Neural cell (in vitro differentiated cells): ENCODE results near the gene PLEKHA7. TPM values are rescaled to one million over a fixed set of nuclear protein-coding genes. Genes with fewer than 3 reads are reported as not detected.

Experiments used
- H2AFZ ChIP-seq: fragments of 200-600, 300-800 bp; sonication (generic), shearing (Covaris generic); 2 replicates; pipeline ENCODE4 v1.6.0; 2014; ENCODE audit warnings: low read depth, mild to moderate bottlenecking, antibody characterized with exemption, low read length, moderate library complexity
- H3F3A ChIP-seq: fragments of 200-600 bp; shearing (Covaris generic); 2 replicates; pipeline ENCODE4 v1.6.1; 2016; ENCODE audit warnings: mild to moderate bottlenecking, moderate library complexity, mixed read lengths, antibody characterized with exemption, low read length; ENCODE audit not compliant: insufficient read depth, poor library complexity, severe bottlenecking
- H3K27ac ChIP-seq: fragments of 200-600, 300-800 bp; sonication (generic), shearing (Covaris generic); 2 replicates; pipeline ENCODE4 v1.5.1; 2014; ENCODE audit warnings: mild to moderate bottlenecking, low read length, moderate library complexity
- H3K27me3 ChIP-seq: fragments of 300-800, 200-600 bp; sonication (generic), shearing (Covaris generic); 2 replicates; pipeline ENCODE4 v1.6.0; 2014; ENCODE audit warnings: mild to moderate bottlenecking, low read depth, low read length, moderate library complexity; ENCODE audit not compliant: insufficient read depth
- H3K36me3 ChIP-seq: fragments of 300-800, 200-600 bp; sonication (generic), shearing (Covaris generic); 2 replicates; pipeline ENCODE4 v1.5.1; 2014; ENCODE audit warnings: mild to moderate bottlenecking, antibody characterized with exemption, low read length, moderate library complexity; ENCODE audit not compliant: insufficient read depth
- H3K4me2 ChIP-seq: fragments of 300-800, 200-600 bp; sonication (generic), shearing (Covaris generic); 2 replicates; pipeline ENCODE4 v1.6.0; 2014; ENCODE audit warnings: mild to moderate bottlenecking, low read length
- H3K4me3 ChIP-seq: fragments of 300-800, 200-600 bp; sonication (generic), shearing (Covaris generic); 2 replicates; pipeline ENCODE4 v1.5.1; 2014; ENCODE audit warnings: mild to moderate bottlenecking, low read length, moderate library complexity
- H3K79me2 ChIP-seq: fragments of 200-600 bp; shearing (Covaris generic); replicated peaks from 2 replicates; pipeline ENCODE4 v1.6.0; 2014; ENCODE audit warnings: mild to moderate bottlenecking, low read length, moderate library complexity; ENCODE audit not compliant: insufficient read depth
- H3K9ac ChIP-seq: fragments of 300-800, 200-600 bp; sonication (generic), shearing (Covaris generic); 2 replicates; pipeline ENCODE4 v1.6.1; 2016; ENCODE audit warnings: mild to moderate bottlenecking, low read length, mixed read lengths
- H3K9me2 ChIP-seq: fragments of 200-600 bp; shearing (Covaris generic); 2 replicates; pipeline ENCODE4 v1.6.1; 2016; ENCODE audit warnings: mild to moderate bottlenecking, low read length, mixed read lengths; ENCODE audit not compliant: insufficient read depth
- H3K9me3 ChIP-seq: fragments of 200-600, 300-800 bp; sonication (generic), shearing (Covaris generic); 2 replicates; pipeline ENCODE4 v1.6.1; 2016; ENCODE audit warnings: mild to moderate bottlenecking, mixed run types, low read length, moderate library complexity, mixed read lengths
- H4K20me1 ChIP-seq: fragments of 200-600 bp; shearing (Covaris generic); 2 replicates; pipeline ENCODE4 v1.6.1; 2016; ENCODE audit warnings: mild to moderate bottlenecking, mixed run types; ENCODE audit not compliant: insufficient read depth
- CTCF ChIP-seq: fragments of 450-650 bp; IDR thresholded peaks from 2 replicates; pipeline ENCODE4 v1.5.1; 2014; ENCODE audit warnings: antibody characterized with exemption, mild to moderate bottlenecking, moderate library complexity; ENCODE audit not compliant: poor library complexity, severe bottlenecking
- EP300 ChIP-seq: fragments of 450-650 bp; conservative IDR thresholded peaks from 2 replicates; pipeline ENCODE4 v1.6.1; 2014; ENCODE audit warnings: antibody characterized with exemption, mild to moderate bottlenecking, moderate library complexity; ENCODE audit not compliant: poor library complexity, severe bottlenecking
- EZH2 ChIP-seq: fragments of 200-600, 300-800 bp; shearing (Covaris generic), sonication (generic); IDR thresholded peaks from 2 replicates; pipeline ENCODE4 v1.6.1; 2014; ENCODE audit warnings: antibody characterized with exemption, low read length, borderline replicate concordance, mild to moderate bottlenecking; ENCODE audit not compliant: insufficient read depth, poor library complexity, severe bottlenecking
- MXI1 ChIP-seq: fragments of 450-650 bp; conservative IDR thresholded peaks from 2 replicates; pipeline ENCODE4 v1.6.1; 2014; ENCODE audit warnings: antibody characterized with exemption, mild to moderate bottlenecking; ENCODE audit not compliant: poor library complexity, severe bottlenecking
- POLR2AphosphoS5 ChIP-seq: IDR thresholded peaks from 2 replicates; pipeline ENCODE4 v1.6.1; 2012
- RAD21 ChIP-seq: fragments of 450-650 bp; conservative IDR thresholded peaks from 2 replicates; pipeline ENCODE4 v1.6.1; 2014; ENCODE audit warnings: antibody characterized with exemption, mild to moderate bottlenecking, moderate library complexity
- REST ChIP-seq: IDR thresholded peaks from 2 replicates; pipeline ENCODE4 v1.6.1; 2012; ENCODE audit warnings: borderline replicate concordance
- SMC3 ChIP-seq: fragments of 450-650 bp; conservative IDR thresholded peaks from 2 replicates; pipeline ENCODE4 v1.6.1; 2014; ENCODE audit warnings: antibody characterized with exemption, mild to moderate bottlenecking, moderate library complexity; ENCODE audit not compliant: poor library complexity
- TAF1 ChIP-seq: IDR thresholded peaks from 2 replicates; pipeline ENCODE4 v1.6.1; 2012; ENCODE audit warnings: low read depth
- polyA plus RNA-seq: library from polyadenylated mRNA; depleted of rRNA; stranded (reverse); fragments of >200 nt; gene quantifications from 2 replicates; pipeline ENCODE4 v1.2.3, GENCODE V29; 2014

Gene PLEKHA7
- polyA plus RNA-seq, 1 donor from 2014 or later, result 45.7 TPM

GRCh38 chr11:16883174-16883573, 131.0 kb downstream of the PLEKHA7 start:
- Histone ChIP-seq H3K27ac (no peak overlapping the region), H3K4me2 (no peak overlapping the region), H3K36me3 (no peaks in the 10 kb centered on the region), H3F3A (no peaks in the 10 kb centered on the region), H3K9ac (no peak overlapping the region), H3K4me3 (no peak overlapping the region), H3K27me3 (no peaks in the 10 kb centered on the region), H4K20me1 (no peaks in the 10 kb centered on the region), H2AFZ (no peak overlapping the region), H3K9me3 (no peaks in the 10 kb centered on the region), H3K79me2 (no peaks in the 10 kb centered on the region), H3K9me2 (no peaks in the 10 kb centered on the region)
- TF ChIP-seq REST (no peak), SMC3 (no peak), TAF1 (no peak), EZH2 (no peak), MXI1 (no peak), CTCF (no peak), POLR2AphosphoS5 (no peak), RAD21 (no peak), EP300 (no peak)

GRCh38 chr11:16881766-16882165, 132.4 kb downstream of the PLEKHA7 start:
- TF ChIP-seq REST, result no peak
- TF ChIP-seq SMC3, result no peak
- TF ChIP-seq TAF1, result no peak
- no peak for TF ChIP-seq EZH2
- no peak for TF ChIP-seq EP300
- no peak overlapping the region for H3K4me2 ChIP-seq
- H3K79me2 ChIP-seq, result no peaks in the 10 kb centered on the region
- no peaks in the 10 kb centered on the region for H3K9me2 ChIP-seq
- no peaks in the 10 kb centered on the region for H3K9me3 ChIP-seq
- no peaks in the 10 kb centered on the region for H3K27me3 ChIP-seq
- no peaks in the 10 kb centered on the region for H3K36me3 ChIP-seq
- no peaks in the 10 kb centered on the region for H3F3A ChIP-seq
- H2AFZ ChIP-seq, result no peak overlapping the region
- no peaks in the 10 kb centered on the region for H4K20me1 ChIP-seq
- H3K9ac ChIP-seq, result no peak overlapping the region
- H3K4me3 ChIP-seq, result no peak overlapping the region
- H3K27ac ChIP-seq, result no peak overlapping the region
